Measurements from ENCODE around the gene CCT8.
"Not testable (repeated sequence)": the region's sequence is repeated elsewhere in the genome, so short reads cannot be mapped to it uniquely, and the experiment has no call there.

The CCT8 gene

DNA sequence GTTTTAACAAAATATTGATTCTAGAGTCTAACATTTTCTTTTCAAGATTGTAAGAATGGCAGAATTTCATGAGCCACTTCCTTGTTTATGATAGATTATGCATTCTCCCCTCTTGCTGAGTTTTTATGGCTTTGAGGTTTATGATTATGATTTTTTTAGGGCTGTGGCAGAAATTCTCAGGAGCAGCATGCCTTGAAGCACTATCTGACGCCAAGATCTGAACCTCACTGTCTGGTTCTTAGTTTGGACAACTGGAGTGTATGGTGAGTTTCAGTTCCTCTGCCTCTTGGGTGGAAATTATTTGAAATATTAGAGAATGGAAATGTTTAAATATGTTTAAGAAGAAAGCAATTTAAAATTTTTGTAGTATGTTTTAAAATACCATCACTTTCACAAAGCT is 38.8 kb downstream of the CCT8 start:
- H3K27me3 ChIP-seq (ENCODE audit: insufficient read depth, low read length): no peaks in the 10 kb centered on the region
- H3K4me3 ChIP-seq (ENCODE audit: low read length): no peak overlapping the region
- H3K36me3 ChIP-seq (ENCODE audit: insufficient read depth, low read depth, low read length): peaks cover 97% of the 10 kb centered on the region
- H3K27ac ChIP-seq (ENCODE audit: low read length): no peak overlapping the region
- H3K9me3 ChIP-seq (ENCODE audit: insufficient read depth, low read depth, low read length): no peaks in the 10 kb centered on the region
- no peak overlapping the region for H3K9ac ChIP-seq (ENCODE audit: low read depth, low read length)
- H3K4me1 ChIP-seq (ENCODE audit: insufficient read depth, low read length): no peaks in the 10 kb centered on the region

DNA sequence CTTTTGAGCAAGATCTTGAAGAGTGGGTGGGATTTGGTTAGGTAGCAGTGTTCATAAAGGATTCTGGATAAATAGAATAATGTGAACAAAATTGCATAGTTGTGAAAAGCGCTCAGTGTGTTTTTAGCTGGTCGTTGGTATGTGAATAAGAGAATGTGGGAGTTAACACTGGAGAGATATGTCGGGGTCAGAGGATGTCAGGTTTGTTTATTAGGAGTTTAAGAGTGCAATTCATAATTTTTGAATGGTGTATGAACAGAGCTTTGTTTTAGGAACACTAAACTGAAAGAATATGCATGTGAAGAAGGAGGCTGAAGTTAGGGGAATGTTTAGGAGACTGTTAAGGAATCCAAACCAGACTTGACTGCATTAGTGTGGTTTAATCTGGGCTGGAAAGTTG is 39.6 kb downstream of the CCT8 start:
- Histone ChIP-seq H3K27ac (ENCODE audit: low read length) (no peak overlapping the region), H3K36me3 (ENCODE audit: insufficient read depth, low read depth, low read length) (peaks cover 94% of the 10 kb centered on the region), H3K9me3 (ENCODE audit: insufficient read depth, low read depth, low read length) (no peaks in the 10 kb centered on the region), H3K27me3 (ENCODE audit: insufficient read depth, low read length) (no peaks in the 10 kb centered on the region), H3K4me3 (ENCODE audit: low read length) (no peak overlapping the region), H3K4me1 (ENCODE audit: insufficient read depth, low read length) (no peaks in the 10 kb centered on the region), H3K9ac (ENCODE audit: low read depth, low read length) (no peak overlapping the region)

DNA sequence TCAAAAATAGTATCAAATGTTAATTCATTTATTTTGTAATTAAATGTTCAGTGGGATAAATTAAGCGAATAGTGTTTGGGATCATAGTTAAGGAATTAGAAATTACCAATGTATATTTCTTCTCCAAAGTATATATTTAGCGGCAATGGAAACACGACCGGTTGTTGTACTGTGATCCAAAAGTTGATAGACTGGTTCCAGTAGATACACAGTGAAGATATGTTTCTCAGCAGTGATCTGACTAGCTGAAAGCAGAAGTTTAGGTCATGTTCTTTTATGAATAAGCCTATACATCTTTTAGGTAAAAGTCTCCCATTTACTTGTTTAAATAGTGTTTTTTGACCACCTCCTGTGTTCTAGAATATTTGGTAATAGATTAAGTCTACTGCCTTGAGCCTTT is 40.1 kb downstream of the CCT8 start:
- Histone ChIP-seq H3K36me3 (ENCODE audit: insufficient read depth, low read depth, low read length) (peaks cover 93% of the 10 kb centered on the region), H3K27me3 (ENCODE audit: insufficient read depth, low read length) (no peaks in the 10 kb centered on the region)

DNA sequence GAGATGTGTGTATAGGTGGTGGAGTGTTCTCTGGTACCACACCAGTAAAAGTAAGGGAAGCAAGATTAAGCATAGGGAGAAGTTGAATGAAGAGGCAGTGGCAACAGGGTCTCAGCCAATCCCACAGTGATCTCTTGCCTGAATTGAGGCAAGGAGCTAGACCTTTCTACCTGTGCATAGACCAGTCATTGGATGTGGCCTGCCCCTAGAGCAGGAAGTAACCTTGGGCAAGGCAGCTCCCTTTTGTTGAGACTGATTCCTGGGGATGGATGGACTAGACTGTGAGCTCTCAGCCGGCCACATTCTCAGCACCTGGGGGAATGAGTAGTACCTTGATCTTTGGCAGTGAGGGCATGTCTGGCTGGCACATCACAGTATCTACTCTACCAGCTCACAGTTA is 42.5 kb downstream of the CCT8 start:
- H3K4me1 ChIP-seq (ENCODE audit: insufficient read depth, low read length): no peaks in the 10 kb centered on the region
- H3K9ac ChIP-seq (ENCODE audit: low read depth, low read length): no peak overlapping the region
- H3K36me3 ChIP-seq (ENCODE audit: insufficient read depth, low read depth, low read length): peaks cover 69% of the 10 kb centered on the region
- H3K4me3 ChIP-seq (ENCODE audit: low read length): no peak overlapping the region
- no peak overlapping the region for H3K27ac ChIP-seq (ENCODE audit: low read length)
- H3K9me3 ChIP-seq (ENCODE audit: insufficient read depth, low read depth, low read length): no peaks in the 10 kb centered on the region
- no peaks in the 10 kb centered on the region for H3K27me3 ChIP-seq (ENCODE audit: insufficient read depth, low read length)

More for the DNA sequence above, 40.1 kb downstream of the CCT8 start:
- H3K9ac ChIP-seq (ENCODE audit: low read depth, low read length): no peak overlapping the region
- no peak overlapping the region for H3K4me3 ChIP-seq (ENCODE audit: low read length)
- H3K4me1 ChIP-seq (ENCODE audit: insufficient read depth, low read length): no peaks in the 10 kb centered on the region
- no peak overlapping the region for H3K27ac ChIP-seq (ENCODE audit: low read length)
- H3K9me3 ChIP-seq (ENCODE audit: insufficient read depth, low read depth, low read length): no peaks in the 10 kb centered on the region

DNA sequence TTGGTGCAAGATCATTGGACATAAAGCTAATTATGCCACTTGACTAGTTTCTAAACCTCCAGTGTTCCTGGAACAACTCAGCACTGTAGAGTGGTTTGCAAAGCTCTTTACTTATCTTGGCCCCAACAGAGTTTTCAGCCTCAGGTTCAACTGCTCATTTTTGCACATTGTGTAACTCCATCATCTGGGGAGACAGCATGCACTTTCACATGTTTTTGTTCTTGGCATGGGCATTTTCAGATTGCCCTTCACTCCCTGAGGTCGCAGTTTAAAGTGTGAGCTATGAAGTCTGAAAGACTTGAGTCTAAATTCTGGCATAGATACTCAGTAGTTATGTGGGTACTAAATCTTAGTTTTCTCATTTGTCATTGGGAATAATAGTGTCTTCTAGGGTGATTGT is 43.9 kb downstream of the CCT8 start:
- Histone ChIP-seq H3K27me3 (ENCODE audit: insufficient read depth, low read length) (no peaks in the 10 kb centered on the region), H3K9ac (ENCODE audit: low read depth, low read length) (no peak overlapping the region), H3K4me1 (ENCODE audit: insufficient read depth, low read length) (no peaks in the 10 kb centered on the region), H3K4me3 (ENCODE audit: low read length) (no peak overlapping the region), H3K27ac (ENCODE audit: low read length) (no peak overlapping the region), H3K36me3 (ENCODE audit: insufficient read depth, low read depth, low read length) (peaks cover 56% of the 10 kb centered on the region), H3K9me3 (ENCODE audit: insufficient read depth, low read depth, low read length) (no peaks in the 10 kb centered on the region)

DNA sequence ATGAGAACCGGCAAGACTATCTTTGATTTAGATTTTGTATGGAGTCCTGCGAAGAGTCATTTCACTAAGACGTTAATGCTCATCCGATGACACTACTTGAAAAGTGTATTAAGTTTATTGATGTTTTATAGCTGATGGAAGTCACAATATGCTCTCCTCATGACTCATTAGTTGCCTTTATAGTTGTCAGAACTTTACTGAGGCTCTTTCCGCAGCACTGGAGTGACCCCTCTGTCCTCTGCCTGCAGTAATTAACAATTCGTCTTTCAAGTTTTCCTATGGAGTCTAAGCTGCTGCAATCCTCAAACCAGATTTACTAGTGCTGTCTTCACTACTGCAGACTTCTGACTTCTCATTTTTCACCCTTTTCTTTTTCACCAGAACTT is 48.1 kb downstream of the CCT8 start:
- no peak overlapping the region for H3K27ac ChIP-seq (ENCODE audit: low read length)
- H3K36me3 ChIP-seq (ENCODE audit: insufficient read depth, low read depth, low read length): peaks cover 16% of the 10 kb centered on the region
- peak overlapping the region; percentile 83 for H3K4me3 ChIP-seq (ENCODE audit: low read length)
- no peaks in the 10 kb centered on the region for H3K9me3 ChIP-seq (ENCODE audit: insufficient read depth, low read depth, low read length)
- no peaks in the 10 kb centered on the region for H3K27me3 ChIP-seq (ENCODE audit: insufficient read depth, low read length)
- no peaks in the 10 kb centered on the region for H3K4me1 ChIP-seq (ENCODE audit: insufficient read depth, low read length)
- H3K9ac ChIP-seq (ENCODE audit: low read depth, low read length): peak overlapping the region; percentile 94; the same call in 1 of the 2 replicates

DNA sequence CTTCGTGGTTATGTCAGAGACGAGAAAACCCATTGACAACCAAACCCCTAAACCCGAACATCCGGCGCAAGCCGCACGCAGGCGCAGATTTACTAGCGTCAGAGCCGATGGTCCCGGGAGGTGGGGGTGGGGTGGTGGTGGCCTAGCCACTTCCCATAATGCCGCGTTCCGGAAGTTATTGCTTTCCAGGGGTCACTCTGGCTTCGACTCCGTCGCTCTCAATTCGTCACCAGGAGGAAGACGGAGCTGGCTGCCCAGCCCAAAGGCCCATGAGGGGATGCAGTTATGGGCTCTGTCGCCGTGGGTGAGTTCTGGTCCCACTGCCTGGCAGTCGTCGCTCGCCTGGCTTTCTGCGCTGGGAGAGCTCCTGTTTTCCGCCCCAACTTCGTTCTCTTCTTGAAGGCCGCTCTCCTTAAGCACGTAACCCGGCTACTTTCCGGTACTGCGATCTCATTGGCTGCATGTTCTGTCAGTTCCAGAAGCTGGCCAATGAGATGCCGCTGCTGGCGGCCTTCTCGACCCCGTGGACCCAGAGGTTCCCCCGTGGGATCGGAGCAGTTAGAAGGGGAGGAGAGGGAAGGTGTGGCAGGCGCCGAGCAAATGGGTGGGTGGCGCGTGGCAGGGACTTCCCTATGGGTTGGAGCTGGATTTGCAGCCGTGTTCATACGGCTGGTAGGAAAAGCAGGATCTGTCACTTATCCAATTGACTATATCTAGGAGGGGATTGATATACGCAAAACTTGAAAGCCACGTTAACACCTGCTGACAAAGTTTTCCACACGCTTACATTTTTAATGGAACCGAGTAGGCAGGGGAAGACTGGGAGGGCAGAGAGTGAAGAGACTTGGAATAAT is 48.7 kb downstream of the CCT8 start, which contains the start of gene USP16:
TSS of gene USP16 (plus strand) at position 195 of the 854 bp plus-strand sequence. CDS start 3,246 bp downstream, outside the sequence.
- H3K4me1 ChIP-seq (ENCODE audit: insufficient read depth, low read length): no peaks in the 10 kb centered on the region
- no peaks in the 10 kb centered on the region for H3K27me3 ChIP-seq (ENCODE audit: insufficient read depth, low read length)
- peak within 1 kb of the TSS; percentile 94 for H3K9ac ChIP-seq (ENCODE audit: low read depth, low read length)
- peaks cover 10% of the 10 kb centered on the region; the same call in 1 of the 2 replicates for H3K36me3 ChIP-seq (ENCODE audit: insufficient read depth, low read depth, low read length)
- peak within 1 kb of the TSS; percentile 83 for H3K4me3 ChIP-seq (ENCODE audit: low read length)
- H3K27ac ChIP-seq (ENCODE audit: low read length): peak within 1 kb of the TSS; percentile 67
- no peaks in the 10 kb centered on the region for H3K9me3 ChIP-seq (ENCODE audit: insufficient read depth, low read depth, low read length)

DNA sequence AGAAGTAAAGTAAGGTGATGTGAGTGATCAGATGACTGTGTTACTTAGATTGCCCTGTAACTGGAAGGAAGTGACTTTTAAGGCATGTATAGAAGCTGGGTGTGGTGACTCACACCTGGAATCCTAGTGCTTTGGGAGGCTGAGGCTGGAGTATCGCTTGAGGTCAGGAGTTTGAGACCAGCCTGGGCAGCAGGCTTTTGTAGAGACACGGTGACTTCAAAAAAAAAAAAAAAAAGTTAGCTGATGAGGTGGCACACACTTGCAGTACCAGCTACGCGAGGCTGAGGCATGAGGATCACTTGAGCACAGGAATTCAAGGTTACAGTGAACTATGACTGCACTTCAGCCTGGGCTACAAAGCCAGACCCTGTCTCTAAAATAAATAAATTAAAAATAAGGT is 51.3 kb downstream of the CCT8 start:
- H3K27me3 ChIP-seq (ENCODE audit: insufficient read depth, low read length): no peaks in the 10 kb centered on the region
- H3K9ac ChIP-seq (ENCODE audit: low read depth, low read length): no peak overlapping the region
- H3K27ac ChIP-seq (ENCODE audit: low read length): no peak overlapping the region
- no peaks in the 10 kb centered on the region for H3K9me3 ChIP-seq (ENCODE audit: insufficient read depth, low read depth, low read length)
- no peaks in the 10 kb centered on the region for H3K36me3 ChIP-seq (ENCODE audit: insufficient read depth, low read depth, low read length)
- H3K4me3 ChIP-seq (ENCODE audit: low read length): no peak overlapping the region
- peaks cover 4% of the 10 kb centered on the region; the same call in 1 of the 2 replicates for H3K4me1 ChIP-seq (ENCODE audit: insufficient read depth, low read length)

DNA sequence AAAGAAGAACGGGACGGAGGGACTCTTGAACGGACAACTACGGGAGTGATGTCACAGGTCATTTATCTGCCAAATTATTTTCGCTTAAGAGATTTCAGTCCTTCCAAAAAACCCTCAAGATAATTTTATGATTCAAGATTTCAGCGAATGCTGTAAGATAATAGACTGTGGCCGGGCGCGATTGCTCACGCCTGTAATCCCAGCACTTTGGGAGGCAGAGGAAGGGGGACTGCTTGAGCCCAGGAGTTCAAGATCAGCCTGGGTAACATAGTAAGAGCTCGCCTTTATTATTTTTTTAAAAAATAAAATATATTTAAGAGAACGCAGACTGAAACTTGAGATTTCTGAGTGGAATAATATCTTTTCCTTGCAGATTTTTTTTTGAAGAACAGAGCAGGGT is 54.9 kb downstream of the CCT8 start:
- peak overlapping the region; percentile 98 for H3K9ac ChIP-seq (ENCODE audit: low read depth, low read length)
- H3K4me1 ChIP-seq (ENCODE audit: insufficient read depth, low read length): peaks cover 4% of the 10 kb centered on the region; the same call in 1 of the 2 replicates
- no peaks in the 10 kb centered on the region for H3K36me3 ChIP-seq (ENCODE audit: insufficient read depth, low read depth, low read length)
- peak overlapping the region; percentile 93 for H3K27ac ChIP-seq (ENCODE audit: low read length)
- peak overlapping the region; percentile 96 for H3K4me3 ChIP-seq (ENCODE audit: low read length)
- no peaks in the 10 kb centered on the region for H3K9me3 ChIP-seq (ENCODE audit: insufficient read depth, low read depth, low read length)
- H3K27me3 ChIP-seq (ENCODE audit: insufficient read depth, low read length): no peaks in the 10 kb centered on the region

DNA sequence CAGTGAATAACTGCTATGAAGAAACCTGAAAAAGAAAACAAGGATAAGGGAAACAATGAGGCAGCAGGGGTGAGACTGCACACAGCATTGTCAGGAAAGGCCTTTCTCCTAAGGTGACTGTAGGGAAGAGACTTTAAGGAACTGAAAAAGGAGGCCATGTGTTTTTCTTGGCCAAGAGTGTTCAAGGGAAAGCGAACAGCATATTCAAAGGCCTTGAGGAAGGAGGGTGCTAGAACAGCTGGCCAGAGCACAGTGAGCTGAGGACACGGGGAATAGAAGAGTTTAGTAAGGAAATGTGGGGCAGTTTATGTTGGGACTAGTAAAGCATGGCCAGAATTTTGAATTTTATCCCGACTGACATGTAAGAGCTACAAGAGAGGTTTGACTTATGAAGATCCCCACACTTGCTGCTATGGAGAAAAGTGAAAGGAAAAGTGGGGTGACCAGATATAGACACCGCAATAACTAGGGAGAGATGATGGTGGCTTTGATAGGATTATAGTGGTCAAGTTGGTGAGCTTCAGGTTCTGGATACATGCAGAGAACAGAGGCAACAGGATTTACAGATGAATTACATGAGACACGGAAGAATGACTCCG is 55.7 kb downstream of the CCT8 start:
- H3K36me3 ChIP-seq (ENCODE audit: insufficient read depth, low read depth, low read length): no peaks in the 10 kb centered on the region
- no peaks in the 10 kb centered on the region for H3K27me3 ChIP-seq (ENCODE audit: insufficient read depth, low read length)
- H3K4me1 ChIP-seq (ENCODE audit: insufficient read depth, low read length): peaks cover 4% of the 10 kb centered on the region; the same call in 1 of the 2 replicates
- peak overlapping the region; percentile 96 for H3K4me3 ChIP-seq (ENCODE audit: low read length)
- no peaks in the 10 kb centered on the region for H3K9me3 ChIP-seq (ENCODE audit: insufficient read depth, low read depth, low read length)
- no peak overlapping the region for H3K27ac ChIP-seq (ENCODE audit: low read length)
- H3K9ac ChIP-seq (ENCODE audit: low read depth, low read length): peak overlapping the region; percentile 98; the same call in 1 of the 2 replicates

DNA sequence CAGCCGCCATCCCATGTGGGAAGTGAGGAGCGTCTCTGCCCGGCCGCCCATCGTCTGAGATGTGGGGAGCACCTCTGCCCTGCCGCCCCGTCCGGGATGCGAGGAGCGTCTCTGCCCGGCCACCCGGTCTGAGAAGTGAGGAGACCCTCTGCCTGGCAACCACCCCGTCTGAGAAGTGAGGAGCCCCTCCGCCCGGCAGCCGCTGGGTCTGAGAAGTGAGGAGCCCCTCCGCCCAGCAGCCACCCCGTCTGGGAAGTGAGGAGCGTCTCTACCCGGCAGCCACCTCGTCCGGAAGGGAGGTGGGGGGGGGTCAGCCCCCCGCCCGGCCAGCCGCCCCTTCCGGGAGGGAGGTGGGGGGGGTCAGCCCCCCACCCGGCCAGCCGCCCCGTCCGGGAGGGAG is 62.2 kb downstream of the CCT8 start:
- not testable (repeated sequence) for H3K4me1 ChIP-seq (ENCODE audit: insufficient read depth, low read length); H3K4me3 ChIP-seq (ENCODE audit: low read length); H3K9me3 ChIP-seq (ENCODE audit: insufficient read depth, low read depth, low read length); H3K9ac ChIP-seq (ENCODE audit: low read depth, low read length); H3K27ac ChIP-seq (ENCODE audit: low read length); H3K27me3 ChIP-seq (ENCODE audit: insufficient read depth, low read length)
- H3K36me3 ChIP-seq (ENCODE audit: insufficient read depth, low read depth, low read length): peaks cover 16% of the 10 kb centered on the region; the same call in 1 of the 2 replicates

DNA sequence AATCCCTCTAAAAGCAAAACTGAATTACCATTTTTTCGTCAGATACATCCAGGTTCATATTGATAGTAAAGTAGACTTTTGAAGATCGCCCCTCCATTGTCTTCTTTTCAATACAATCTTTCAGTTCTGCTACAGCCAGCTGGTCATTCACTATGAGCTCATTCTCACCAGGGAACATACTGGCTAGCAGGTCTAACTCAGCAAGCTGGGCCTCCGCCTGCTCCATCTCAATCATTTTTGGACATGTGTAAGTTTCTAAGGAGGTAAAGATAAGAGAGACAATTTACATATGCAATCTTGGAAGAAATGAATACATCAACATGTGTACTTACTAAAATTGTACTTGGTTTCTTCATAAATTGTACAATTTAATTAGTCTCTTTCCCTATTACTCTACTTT is 65.1 kb downstream of the CCT8 start:
- no peak overlapping the region for H3K27ac ChIP-seq (ENCODE audit: low read length)
- peaks cover 16% of the 10 kb centered on the region; the same call in 1 of the 2 replicates for H3K36me3 ChIP-seq (ENCODE audit: insufficient read depth, low read depth, low read length)
- no peaks in the 10 kb centered on the region for H3K27me3 ChIP-seq (ENCODE audit: insufficient read depth, low read length)
- no peak overlapping the region for H3K4me3 ChIP-seq (ENCODE audit: low read length)
- no peaks in the 10 kb centered on the region for H3K4me1 ChIP-seq (ENCODE audit: insufficient read depth, low read length)
- no peak overlapping the region for H3K9ac ChIP-seq (ENCODE audit: low read depth, low read length)
- H3K9me3 ChIP-seq (ENCODE audit: insufficient read depth, low read depth, low read length): no peaks in the 10 kb centered on the region

All from iPS-20b (cell line).